SK-N-SH (cell line): ENCODE measurements around the gene ADCY10. TPM values are rescaled to one million over a fixed set of nuclear protein-coding genes. Genes with fewer than 3 reads are reported as not detected.

Source experiments
- CTCF ChIA-PET: fragments of 300-600, 350-600 bp; formaldehyde crosslinking; extraction: SDS; loops from one replicate; lab custom pipeline; 2021; lab: Yijun Ruan, JAX
- POLR2A ChIA-PET: fragments of 350-600 bp; sonication (Branson Sonifier 250); formaldehyde crosslinking; extraction: SDS; loops from one replicate; lab custom pipeline; 2020; ENCODE audit warnings: antibody characterized with exemption, inconsistent platforms; lab: Yijun Ruan, JAX
- DNase-seq: peaks from one replicate; pipeline ENCODE4 v3.0.0; 2012
- H2AFZ ChIP-seq: fragments of 200-600 bp; sonication (generic); 2 replicates; pipeline ENCODE4 v1.8.1; 2016; ENCODE audit warnings: antibody characterized with exemption, mild to moderate bottlenecking, low read depth
- H3F3A ChIP-seq: fragments of 200-600 bp; sonication (generic); replicated peaks from 2 replicates; pipeline ENCODE3; 2016; ENCODE audit warnings: antibody characterized with exemption, mild to moderate bottlenecking; ENCODE audit not compliant: insufficient read depth
- H3K27ac ChIP-seq, 2 experiments: fragments of 200-500 bp in 1 of 2; fragments of 200-600 bp in 1 of 2; sonication (Bioruptor generic) in 1 of 2; sonication (generic), shearing (Covaris generic) in 1 of 2; 2 replicates each; pipeline versions ENCODE4 v1.5.1 to v1.6.1; 2014 to 2016; ENCODE audit warnings: low read depth in 2 of 2, inconsistent platforms in 1 of 2, low read length in 1 of 2, mild to moderate bottlenecking in 1 of 2, mixed read lengths in 1 of 2
- H3K27me3 ChIP-seq: fragments of 200-600 bp; sonication (generic), shearing (Covaris generic); 2 replicates; pipeline ENCODE4 v1.6.1; 2016; ENCODE audit warnings: mixed run types; ENCODE audit not compliant: insufficient read depth
- H3K36me3 ChIP-seq, 2 experiments: fragments of 200-500 bp in 1 of 2; fragments of 200-600 bp in 1 of 2; sonication (Bioruptor generic) in 1 of 2; sonication (generic) in 1 of 2; replicated peaks in 1 of 2; 2 replicates each; pipeline versions ENCODE3 to v1.5.1; 2014 to 2016; ENCODE audit warnings: low read length in 1 of 2, mild to moderate bottlenecking in 1 of 2; ENCODE audit not compliant: insufficient read depth in 2 of 2, control insufficient read depth in 1 of 2
- H3K4me1 ChIP-seq, 2 experiments: fragments of 200-500 bp in 1 of 2; fragments of 200-600 bp in 1 of 2; sonication (Bioruptor generic) in 1 of 2; sonication (generic), shearing (Covaris generic) in 1 of 2; 2 replicates each; pipeline versions ENCODE4 v1.5.1 to v1.6.1; 2014 to 2016; ENCODE audit warnings: low read depth in 1 of 2, low read length in 1 of 2, mixed run types in 1 of 2; ENCODE audit not compliant: insufficient read depth in 2 of 2, control insufficient read depth in 1 of 2
- H3K4me2 ChIP-seq: fragments of 200-600 bp; sonication (generic), shearing (Covaris generic); 2 replicates; pipeline ENCODE4 v1.6.1; 2017; ENCODE audit warnings: mixed run types
- H3K4me3 ChIP-seq, 2 experiments: fragments of 200-500 bp in 1 of 2; fragments of 200-600 bp in 1 of 2; sonication (Bioruptor generic) in 1 of 2; sonication (generic), shearing (Covaris generic) in 1 of 2; 2 replicates each; pipeline versions ENCODE4 v1.5.1 to v1.8.1; 2014 to 2016; ENCODE audit warnings: low read depth in 2 of 2, inconsistent platforms in 1 of 2, low read length in 1 of 2, mild to moderate bottlenecking in 1 of 2, mixed read lengths in 1 of 2, moderate library complexity in 1 of 2
- H3K79me2 ChIP-seq: fragments of 200-600 bp; sonication (generic); 2 replicates; pipeline ENCODE4 v1.8.1; 2017; ENCODE audit warnings: mild to moderate bottlenecking; ENCODE audit not compliant: insufficient read depth
- H3K9ac ChIP-seq: fragments of 200-600 bp; sonication (generic); 2 replicates; pipeline ENCODE4 v1.6.1; 2017; ENCODE audit warnings: mixed run types
- H3K9me2 ChIP-seq: fragments of 200-600 bp; sonication (generic); 2 replicates; pipeline ENCODE4 v1.6.1; 2017; ENCODE audit warnings: mixed run types
- H3K9me3 ChIP-seq: fragments of 200-600 bp; sonication (generic); 2 replicates; pipeline ENCODE4 v1.6.1; 2017; ENCODE audit warnings: mixed run types, mild to moderate bottlenecking, moderate library complexity
- H4K20me1 ChIP-seq: fragments of 200-600 bp; sonication (generic); 2 replicates; pipeline ENCODE4 v1.6.1; 2017; ENCODE audit warnings: mild to moderate bottlenecking, mixed run types; ENCODE audit not compliant: insufficient read depth
- GABPA ChIP-seq: IDR thresholded peaks from 2 replicates; pipeline ENCODE4 v1.4.0; 2012; ENCODE audit warnings: low read depth, mild to moderate bottlenecking
- GATA2 ChIP-seq: sonication (generic); formaldehyde crosslinking; IDR thresholded peaks from 2 replicates; pipeline ENCODE4 v1.5.0; 2020; ENCODE audit warnings: mild to moderate bottlenecking, missing genetic modification reagents
- JUND ChIP-seq: IDR thresholded peaks from 2 replicates; pipeline ENCODE4 v1.4.0; 2012
- NRF1 ChIP-seq: IDR thresholded peaks from 2 replicates; pipeline ENCODE4 v1.6.1; 2012; ENCODE audit warnings: low read depth, mild to moderate bottlenecking, low read length
- RFX5 ChIP-seq: IDR thresholded peaks from 2 replicates; pipeline ENCODE4 v1.6.1; 2012; ENCODE audit warnings: mild to moderate bottlenecking, improper control_type of control experiment, low read length
- USF2 ChIP-seq: fragments of 150-350 bp; IDR thresholded peaks from 2 replicates; pipeline ENCODE4 v1.6.1; 2017; ENCODE audit warnings: antibody characterized with exemption, low read length, low read depth, borderline replicate concordance
- YY1 ChIP-seq: IDR thresholded peaks from 2 replicates; pipeline ENCODE4 v1.4.0; 2012; ENCODE audit warnings: low read depth, mild to moderate bottlenecking
- WGBS: methylation state at CpG from one replicate; pipeline ENCODE4 v1.1.6; 2017; ENCODE audit warnings: low lambda C conversion rate; 5-methylcytosine and 5-hydroxymethylcytosine counted together
- polyA plus RNA-seq, 3 experiments: library from polyadenylated mRNA; depleted of rRNA; stranded (reverse); fragments of >200 nt; gene quantifications; 2 replicates each; pipeline ENCODE4 v1.2.3, GENCODE V29; 2012

Gene ADCY10
- polyA plus RNA-seq, 1 of the 3 experiments (the other 2 are of a cell fraction), result 0.10 TPM

- TF ChIP-seq GABPA, result no peak
- H3K9me3 ChIP-seq, result no peaks in the 10 kb centered on the region
- peaks cover 13% of the 10 kb centered on the region for H3F3A ChIP-seq
- no peaks in the 10 kb centered on the region for H3K79me2 ChIP-seq
- no peaks in the 10 kb centered on the region for H4K20me1 ChIP-seq
- H3K4me2 ChIP-seq, result no peak overlapping the region
- no peaks in the 10 kb centered on the region for H3K9me2 ChIP-seq
- no peak overlapping the region for H3K27ac ChIP-seq
- H2AFZ ChIP-seq, result no peak overlapping the region
- no peak overlapping the region for H3K9ac ChIP-seq
- no peaks in the 10 kb centered on the region for H3K36me3 ChIP-seq
- ChIA-PET POLR2A (no interaction called here), CTCF (interaction anchor here (0.8 to 1.3 kb wide), 6 partner anchors 13 to 280 kb away, joined by 3 to 5 read pairs (median 4); no protein-coding TSS in a partner anchor)
- H3K27me3 ChIP-seq, result no peaks in the 10 kb centered on the region
- no peak overlapping the region for H3K4me3 ChIP-seq
- DNase-seq, result no peak
- 85% methylated on average over 4 of the region's 4 CpGs for WGBS
- H3K4me1 ChIP-seq, result peaks cover 0 to 12% of the 10 kb centered on the region in 2 experiments; a peak in 2 of 4 replicates
These were observed 111.7 kb downstream of the ADCY10 start for GRCh38 chr1:167802235-167802634.

- TF ChIP-seq GATA2 (CRISPR knock-in tag) (peak; percentile 49), JUND (no peak)
- Histone ChIP-seq H3K4me2 (no peak overlapping the region), H3K27ac (peak overlapping the region in 1 of 2 experiments; percentile 11; a peak in 2 of 4 replicates), H3K9me3 (no peaks in the 10 kb centered on the region), H3K4me3 (no peak overlapping the region), H3K36me3 (no peaks in the 10 kb centered on the region), H3K27me3 (no peaks in the 10 kb centered on the region), H3K4me1 (peaks cover 0 to 15% of the 10 kb centered on the region in 2 experiments; a peak in 2 of 4 replicates), H3K9ac (no peak overlapping the region), H3F3A (peaks cover 23% of the 10 kb centered on the region), H3K79me2 (no peaks in the 10 kb centered on the region), H2AFZ (no peak overlapping the region), H3K9me2 (no peaks in the 10 kb centered on the region), H4K20me1 (no peaks in the 10 kb centered on the region)
- POLR2A ChIA-PET, result interaction anchor here (0.5 kb wide), 1 partner anchor 191 kb away, joined by 3 read pairs; no protein-coding TSS in a partner anchor
- peak; percentile 58 for DNase-seq
- WGBS, result 66% methylated on average over 3 of the region's 3 CpGs
- CTCF ChIA-PET, result interaction anchor here (1.0 to 1.3 kb wide), 2 partner anchors 112 to 282 kb away, joined by 3 read pairs; no protein-coding TSS in a partner anchor
These were observed 113.7 kb downstream of the ADCY10 start for GRCh38 chr1:167800251-167800650.

- peaks cover 0 to 3% of the 10 kb centered on the region in 2 experiments for H3K36me3 ChIP-seq
- no peak overlapping the region for H3K4me2 ChIP-seq
- H4K20me1 ChIP-seq, result no peaks in the 10 kb centered on the region
- 70% methylated on average over 4 of the region's 4 CpGs for WGBS
- CTCF ChIA-PET, result interaction anchor here (1.0 kb wide), 1 partner anchor 282 kb away, joined by 3 read pairs; no protein-coding TSS in a partner anchor
- POLR2A ChIA-PET, result interaction anchor here (0.5 kb wide), 1 partner anchor 191 kb away, joined by 3 read pairs; no protein-coding TSS in a partner anchor
- no peaks in the 10 kb centered on the region for H3K9me3 ChIP-seq
- H3K27ac ChIP-seq, result no peak overlapping the region
- peaks cover 0 to 11% of the 10 kb centered on the region in 2 experiments; a peak in 2 of 4 replicates for H3K4me1 ChIP-seq
- TF ChIP-seq USF2, result no peak
- no peak for TF ChIP-seq YY1
- no peak for TF ChIP-seq NRF1
- TF ChIP-seq RFX5, result no peak
- no peak for TF ChIP-seq JUND
- TF ChIP-seq, all 33 proteins: peak for 0
- no peak for DNase-seq
- H3K27me3 ChIP-seq, result no peaks in the 10 kb centered on the region
- no peak overlapping the region for H3K9ac ChIP-seq
- no peaks in the 10 kb centered on the region for H3K9me2 ChIP-seq
- H2AFZ ChIP-seq, result no peak overlapping the region
- no peaks in the 10 kb centered on the region for H3K79me2 ChIP-seq
- peaks cover 28% of the 10 kb centered on the region for H3F3A ChIP-seq
- H3K4me3 ChIP-seq, result no peak overlapping the region
These were observed 114.2 kb downstream of the ADCY10 start for GRCh38 chr1:167799747-167800146.
